ENCODE results near the gene PAK6.
A peak's percentile ranks its signal among the peaks of the same experiment; 100 is the strongest.

PAK6 gene

GRCh38 chr15:40276927-40277326 lies 38.1 kb downstream of the PAK6 start:
- Mint-ChIP-seq H3K4me3 (no peak overlapping the region), H3K36me3 (no peaks in the 10 kb centered on the region), H3K9me3 (no peaks in the 10 kb centered on the region), H3K27me3 (peaks cover 14% of the 10 kb centered on the region), H3K4me1 (no peaks in the 10 kb centered on the region), H3K27ac (no peak overlapping the region)

- Mint-ChIP-seq H3K36me3 (no peaks in the 10 kb centered on the region), H3K4me3 (no peak overlapping the region), H3K27ac (no peak overlapping the region), H3K27me3 (peaks cover 14% of the 10 kb centered on the region), H3K4me1 (no peaks in the 10 kb centered on the region), H3K9me3 (no peaks in the 10 kb centered on the region)
Measured at GRCh38 chr15:40277471-40277870, 38.6 kb downstream of the PAK6 start.

- peaks cover 14% of the 10 kb centered on the region for H3K27me3 Mint-ChIP-seq
- no peaks in the 10 kb centered on the region for H3K36me3 Mint-ChIP-seq
- no peak overlapping the region for H3K27ac Mint-ChIP-seq
- no peak overlapping the region for H3K4me3 Mint-ChIP-seq
- no peaks in the 10 kb centered on the region for H3K9me3 Mint-ChIP-seq
- no peaks in the 10 kb centered on the region for H3K4me1 Mint-ChIP-seq
Measured at GRCh38 chr15:40278026-40278425, 39.2 kb downstream of the PAK6 start.

GRCh38 chr15:40279437-40280141 lies 40.7 kb downstream of the PAK6 start:
- no peaks in the 10 kb centered on the region for H3K4me1 Mint-ChIP-seq
- no peaks in the 10 kb centered on the region for H3K9me3 Mint-ChIP-seq
- no peaks in the 10 kb centered on the region for H3K36me3 Mint-ChIP-seq
- H3K27me3 Mint-ChIP-seq, result peaks cover 14% of the 10 kb centered on the region
- no peak overlapping the region for H3K4me3 Mint-ChIP-seq
- no peak overlapping the region for H3K27ac Mint-ChIP-seq

GRCh38 chr15:40280260-40281056 lies 41.6 kb downstream of the PAK6 start:
- Mint-ChIP-seq H3K27me3 (peaks cover 14% of the 10 kb centered on the region), H3K27ac (no peak overlapping the region)

DNA sequence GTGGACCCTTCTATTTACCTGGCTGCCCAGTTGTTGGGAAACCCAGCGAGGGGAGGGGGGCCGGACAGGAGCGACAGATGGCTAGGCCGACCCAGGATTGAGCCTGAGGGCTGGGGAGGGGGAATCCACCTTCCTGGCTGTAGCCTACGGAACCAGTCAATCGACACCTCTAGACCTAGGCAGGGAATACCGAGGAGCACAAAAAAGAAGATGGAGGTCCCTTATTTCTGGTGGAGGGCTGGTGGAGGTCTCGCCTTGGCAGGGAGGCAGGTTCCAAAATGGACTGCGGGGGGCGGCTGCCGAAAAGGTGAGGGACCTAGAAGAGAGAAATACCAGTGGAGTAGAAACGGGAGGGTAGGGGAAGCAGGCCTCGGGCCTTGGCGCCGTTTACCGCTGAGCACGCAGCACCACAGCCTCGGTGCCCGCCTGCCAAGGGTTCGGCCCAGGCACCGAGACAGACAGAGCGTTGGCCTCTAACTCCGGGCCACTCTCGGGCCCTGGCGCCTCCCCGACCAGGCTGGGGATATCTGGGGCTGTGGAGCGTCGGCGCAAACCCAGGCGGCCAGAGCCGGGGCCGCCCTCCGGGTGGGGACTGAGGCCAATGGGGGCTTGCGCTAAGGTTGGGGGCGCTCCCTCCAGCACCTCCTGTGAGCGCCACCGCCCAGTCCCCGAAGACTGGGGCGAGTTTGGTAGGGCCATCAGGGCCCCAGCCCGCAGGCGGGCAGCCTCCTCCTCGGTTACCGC lies 42.4 kb downstream of the PAK6 start:
- Mint-ChIP-seq H3K9me3 (no peaks in the 10 kb centered on the region), H3K4me3 (peak overlapping the region; percentile 76), H3K4me1 (no peaks in the 10 kb centered on the region)

More at GRCh38 chr15:40280260-40281056, 41.6 kb downstream of the PAK6 start:
- no peaks in the 10 kb centered on the region for H3K9me3 Mint-ChIP-seq
- H3K36me3 Mint-ChIP-seq, result no peaks in the 10 kb centered on the region
- no peaks in the 10 kb centered on the region for H3K4me1 Mint-ChIP-seq
- peak overlapping the region; percentile 76 for H3K4me3 Mint-ChIP-seq

GRCh38 chr15:40281801-40282146 lies 42.9 kb downstream of the PAK6 start:
- Mint-ChIP-seq H3K4me3 (no peak overlapping the region), H3K36me3 (no peaks in the 10 kb centered on the region), H3K27me3 (peaks cover 13% of the 10 kb centered on the region), H3K9me3 (no peaks in the 10 kb centered on the region), H3K4me1 (no peaks in the 10 kb centered on the region), H3K27ac (no peak overlapping the region)

More for the DNA sequence above, 42.4 kb downstream of the PAK6 start:
- Mint-ChIP-seq H3K27me3 (peaks cover 14% of the 10 kb centered on the region), H3K27ac (no peak overlapping the region), H3K36me3 (no peaks in the 10 kb centered on the region)

- Mint-ChIP-seq H3K4me1 (no peaks in the 10 kb centered on the region), H3K27me3 (peaks cover 12% of the 10 kb centered on the region), H3K4me3 (peak overlapping the region; percentile 71), H3K9me3 (no peaks in the 10 kb centered on the region), H3K27ac (no peak overlapping the region), H3K36me3 (no peaks in the 10 kb centered on the region)
Measured at GRCh38 chr15:40282147-40282868, 43.4 kb downstream of the PAK6 start.

GRCh38 chr15:40282869-40283614 lies 44.2 kb downstream of the PAK6 start, which contains the start of gene ANKRD63:
TSS of gene ANKRD63 (minus strand) at chr15:40283064. CDS start at chr15:40282586, 478 bp downstream.
- H3K36me3 Mint-ChIP-seq, result no peaks in the 10 kb centered on the region
- H3K9me3 Mint-ChIP-seq, result no peaks in the 10 kb centered on the region
- H3K27ac Mint-ChIP-seq, result no peak within 1 kb of the TSS
- peak within 1 kb of the TSS; percentile 71 for H3K4me3 Mint-ChIP-seq
- H3K4me1 Mint-ChIP-seq, result no peaks in the 10 kb centered on the region
- peaks cover 11% of the 10 kb centered on the region for H3K27me3 Mint-ChIP-seq

- Mint-ChIP-seq H3K36me3 (no peaks in the 10 kb centered on the region), H3K27ac (no peak overlapping the region), H3K9me3 (no peaks in the 10 kb centered on the region), H3K4me3 (peak overlapping the region; percentile 36), H3K4me1 (no peaks in the 10 kb centered on the region), H3K27me3 (peaks cover 8% of the 10 kb centered on the region)
Measured at GRCh38 chr15:40283615-40284300, 44.9 kb downstream of the PAK6 start.

DNA sequence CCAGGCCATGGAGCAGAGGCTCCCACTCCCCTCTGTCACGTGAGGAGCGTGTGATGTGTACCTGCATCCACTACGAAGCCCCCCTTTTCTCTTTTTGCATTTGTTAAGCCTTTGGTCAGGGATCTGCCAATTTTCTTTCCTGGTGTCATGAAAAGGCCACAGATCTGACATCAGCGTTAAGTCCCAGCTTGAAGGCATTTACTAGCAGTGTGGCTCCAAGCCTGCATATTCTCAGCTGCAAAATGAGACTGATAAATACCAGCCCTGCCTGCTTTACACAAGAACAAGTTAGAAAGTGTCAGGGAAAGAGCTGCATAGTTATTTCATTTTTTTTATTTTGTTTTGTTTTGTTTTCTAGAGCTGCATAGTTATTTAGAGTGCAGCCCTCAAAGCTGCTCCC lies 46.3 kb downstream of the PAK6 start:
- Mint-ChIP-seq H3K27me3 (peaks cover 6% of the 10 kb centered on the region), H3K9me3 (no peaks in the 10 kb centered on the region), H3K4me1 (peaks cover 3% of the 10 kb centered on the region), H3K4me3 (peak overlapping the region; percentile 4), H3K36me3 (peaks cover 4% of the 10 kb centered on the region), H3K27ac (no peak overlapping the region)

- H3K27ac Mint-ChIP-seq, result no peak overlapping the region
- no peaks in the 10 kb centered on the region for H3K9me3 Mint-ChIP-seq
- no peak overlapping the region for H3K4me3 Mint-ChIP-seq
- peaks cover 3% of the 10 kb centered on the region for H3K27me3 Mint-ChIP-seq
- H3K36me3 Mint-ChIP-seq, result peaks cover 4% of the 10 kb centered on the region
- peaks cover 3% of the 10 kb centered on the region for H3K4me1 Mint-ChIP-seq
Measured at GRCh38 chr15:40285554-40286011, 46.7 kb downstream of the PAK6 start.

- Mint-ChIP-seq H3K4me3 (no peak overlapping the region), H3K9me3 (no peaks in the 10 kb centered on the region), H3K27me3 (peaks cover 1% of the 10 kb centered on the region), H3K4me1 (peaks cover 3% of the 10 kb centered on the region), H3K27ac (no peak overlapping the region), H3K36me3 (peaks cover 4% of the 10 kb centered on the region)
Measured at GRCh38 chr15:40286061-40286532, 47.2 kb downstream of the PAK6 start.

DNA sequence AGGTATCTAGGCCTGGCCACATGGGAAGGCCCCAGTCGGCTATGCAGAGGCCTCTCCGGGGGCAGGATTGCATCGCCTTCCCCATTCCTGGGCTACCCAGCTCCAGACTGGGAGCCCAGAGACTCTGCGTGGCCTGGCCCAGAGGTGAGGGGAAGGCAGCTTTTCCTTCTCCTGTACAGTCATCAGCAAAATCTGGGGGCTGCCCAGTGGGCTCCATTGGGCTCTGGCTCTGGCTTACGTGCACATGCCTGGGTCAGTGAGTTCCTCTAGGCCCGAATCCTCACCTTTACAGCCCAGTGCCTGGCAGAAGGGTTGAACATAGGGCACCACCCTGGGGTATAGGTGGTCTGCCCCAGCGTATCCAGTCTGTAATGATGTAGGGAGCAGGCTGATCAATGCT lies 47.9 kb downstream of the PAK6 start:
- Mint-ChIP-seq H3K4me3 (no peak overlapping the region), H3K9me3 (no peaks in the 10 kb centered on the region), H3K36me3 (peaks cover 4% of the 10 kb centered on the region), H3K27ac (no peak overlapping the region), H3K4me1 (peaks cover 3% of the 10 kb centered on the region), H3K27me3 (no peaks in the 10 kb centered on the region)

Data from activated naive CD4-positive, alpha-beta T cell treated with anti-CD3 and anti-CD28 coated beads, Interleukin-2, amount 50 U/mL, for 24 hours (primary cell).